ENCODE results near the gene CHST8.

DNA sequence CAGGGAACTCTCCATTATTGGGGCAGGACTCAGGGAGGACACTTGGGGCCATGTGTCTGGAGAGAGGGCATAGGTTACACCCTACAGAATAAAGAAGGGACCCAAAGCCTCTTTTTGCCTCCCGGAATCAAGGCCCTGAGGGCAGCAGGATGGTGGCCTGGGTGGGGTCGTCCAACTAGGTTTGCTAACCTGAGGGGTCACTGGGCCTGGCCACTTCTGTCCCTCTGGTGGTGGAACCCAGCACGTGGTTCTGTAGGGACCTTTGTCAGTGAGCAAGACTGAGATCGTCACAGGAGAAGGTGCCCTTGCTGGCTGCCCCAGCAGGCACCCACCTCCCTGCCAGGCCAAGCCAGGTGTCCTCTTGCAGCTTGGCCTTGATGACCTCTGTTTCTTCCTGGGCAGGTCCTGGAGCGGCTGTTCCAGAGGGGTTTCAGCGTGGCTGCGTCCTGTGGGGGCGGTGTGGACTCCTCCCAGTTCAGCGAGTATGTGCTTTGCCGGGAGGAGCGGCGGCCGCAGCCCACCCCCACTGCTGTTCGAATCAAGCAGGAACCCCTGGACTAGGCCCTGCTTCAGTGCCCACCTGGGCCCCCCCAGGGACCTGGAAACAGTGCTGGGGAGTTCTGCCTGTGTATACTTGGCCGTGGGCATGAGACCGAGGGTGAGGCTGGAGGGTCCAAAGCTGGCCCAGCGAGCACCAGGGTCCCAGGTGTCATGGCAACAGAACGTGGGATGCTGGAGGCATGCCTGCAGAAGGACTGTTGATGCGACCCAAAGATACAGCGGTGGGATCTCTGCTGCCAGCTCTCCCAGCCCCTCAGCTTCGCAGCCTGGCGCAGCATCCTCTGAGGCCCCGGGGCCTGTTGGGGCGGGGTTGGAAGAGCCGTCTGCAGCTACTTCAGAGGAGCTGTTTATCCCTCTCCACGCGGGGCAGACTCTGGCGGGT, 190.9 kb downstream of the CHST8 start:
- no peak for TF ChIP-seq SIN3A (IDR thresholded peaks at IDR 0.05; ENCODE audit: borderline replicate concordance, insufficient read depth, low read length)
- TF ChIP-seq, protein P1, sequence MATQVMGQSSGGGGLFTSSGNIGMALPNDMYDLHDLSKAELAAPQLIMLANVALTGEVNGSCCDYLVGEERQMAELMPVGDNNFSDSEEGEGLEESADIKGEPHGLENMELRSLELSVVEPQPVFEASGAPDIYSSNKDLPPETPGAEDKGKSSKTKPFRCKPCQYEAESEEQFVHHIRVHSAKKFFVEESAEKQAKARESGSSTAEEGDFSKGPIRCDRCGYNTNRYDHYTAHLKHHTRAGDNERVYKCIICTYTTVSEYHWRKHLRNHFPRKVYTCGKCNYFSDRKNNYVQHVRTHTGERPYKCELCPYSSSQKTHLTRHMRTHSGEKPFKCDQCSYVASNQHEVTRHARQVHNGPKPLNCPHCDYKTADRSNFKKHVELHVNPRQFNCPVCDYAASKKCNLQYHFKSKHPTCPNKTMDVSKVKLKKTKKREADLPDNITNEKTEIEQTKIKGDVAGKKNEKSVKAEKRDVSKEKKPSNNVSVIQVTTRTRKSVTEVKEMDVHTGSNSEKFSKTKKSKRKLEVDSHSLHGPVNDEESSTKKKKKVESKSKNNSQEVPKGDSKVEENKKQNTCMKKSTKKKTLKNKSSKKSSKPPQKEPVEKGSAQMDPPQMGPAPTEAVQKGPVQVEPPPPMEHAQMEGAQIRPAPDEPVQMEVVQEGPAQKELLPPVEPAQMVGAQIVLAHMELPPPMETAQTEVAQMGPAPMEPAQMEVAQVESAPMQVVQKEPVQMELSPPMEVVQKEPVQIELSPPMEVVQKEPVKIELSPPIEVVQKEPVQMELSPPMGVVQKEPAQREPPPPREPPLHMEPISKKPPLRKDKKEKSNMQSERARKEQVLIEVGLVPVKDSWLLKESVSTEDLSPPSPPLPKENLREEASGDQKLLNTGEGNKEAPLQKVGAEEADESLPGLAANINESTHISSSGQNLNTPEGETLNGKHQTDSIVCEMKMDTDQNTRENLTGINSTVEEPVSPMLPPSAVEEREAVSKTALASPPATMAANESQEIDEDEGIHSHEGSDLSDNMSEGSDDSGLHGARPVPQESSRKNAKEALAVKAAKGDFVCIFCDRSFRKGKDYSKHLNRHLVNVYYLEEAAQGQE (IDR thresholded peaks at IDR 0.05; ENCODE audit: insufficient read depth in 1 of 2, low read depth in 2 of 2, low read length in 2 of 2) = no peak
- no peak for TF ChIP-seq TAF1 (IDR thresholded peaks at IDR 0.05; ENCODE audit: borderline replicate concordance, insufficient read depth, low read length)
- no peak for TF ChIP-seq POLR2AphosphoS5 (IDR thresholded peaks at IDR 0.05; ENCODE audit: low read depth, low read length)
